ENCODE measurements around the gene OGDHL.
"Not testable (repeated sequence)": the region's sequence is repeated elsewhere in the genome, so short reads cannot be mapped to it uniquely, and the experiment has no call there.

OGDHL gene

DNA sequence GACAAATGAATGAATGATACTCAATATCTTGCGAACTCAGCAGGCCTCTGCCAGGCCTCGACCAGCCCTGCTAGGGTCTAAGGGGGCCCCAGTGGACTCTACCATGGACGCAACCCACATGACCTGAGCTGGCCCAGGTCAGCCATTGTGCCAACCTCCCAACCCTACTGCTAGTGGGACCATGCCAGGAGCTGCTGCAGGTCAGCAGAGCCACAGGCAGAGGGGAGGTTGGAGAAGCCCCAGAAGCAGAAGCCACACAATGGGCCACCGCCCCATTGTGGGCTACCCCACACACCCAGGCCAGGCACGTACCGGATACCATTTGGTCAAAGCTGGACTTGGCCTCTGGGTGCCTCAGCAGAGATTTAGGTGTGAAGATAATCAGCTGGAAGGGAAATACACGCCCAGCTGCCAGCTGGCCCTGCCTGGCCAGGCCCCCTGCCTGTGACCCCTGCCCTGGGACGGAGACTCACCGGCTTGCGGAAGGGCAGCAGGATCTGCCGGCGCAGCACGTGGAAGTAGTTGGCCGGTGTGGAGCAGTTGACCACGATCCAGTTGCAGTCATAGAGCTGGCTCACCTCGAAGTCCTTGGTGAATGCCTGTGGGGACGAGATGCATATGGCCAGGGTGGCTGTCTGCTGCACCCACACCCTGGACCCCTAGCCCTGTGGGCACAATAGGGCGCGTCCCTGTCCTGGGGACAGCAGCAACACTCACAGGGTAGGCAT, 24.5 kb downstream of the OGDHL start:
- no peak for DNase-seq

DNA sequence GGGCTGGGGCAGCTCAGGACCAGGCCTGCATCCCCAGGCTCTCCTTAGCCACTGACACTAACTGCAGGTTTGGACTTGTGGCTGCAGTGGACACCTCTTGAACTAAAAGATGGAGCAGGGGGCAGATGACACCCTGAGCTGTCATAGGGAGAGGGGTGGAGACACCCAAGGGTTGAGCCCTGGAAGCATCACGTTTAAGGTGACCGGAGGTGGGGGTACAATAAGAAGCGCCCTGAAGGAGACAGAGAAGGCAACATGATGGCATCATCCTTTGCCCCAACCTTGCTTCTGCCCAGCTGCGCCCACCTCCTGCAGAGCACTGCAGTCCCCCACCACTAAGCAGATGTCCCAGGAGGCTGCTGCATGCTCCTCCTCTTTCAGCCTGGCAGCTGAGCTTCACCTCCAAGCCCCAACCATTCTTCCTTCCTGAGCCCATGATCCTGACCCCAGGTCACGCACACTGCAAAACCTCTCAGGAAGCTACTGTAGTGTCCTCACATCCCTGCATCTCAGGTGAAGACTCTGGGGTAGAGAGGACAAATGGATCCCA, 25.5 kb downstream of the OGDHL start:
- DNase-seq: no peak

DNA sequence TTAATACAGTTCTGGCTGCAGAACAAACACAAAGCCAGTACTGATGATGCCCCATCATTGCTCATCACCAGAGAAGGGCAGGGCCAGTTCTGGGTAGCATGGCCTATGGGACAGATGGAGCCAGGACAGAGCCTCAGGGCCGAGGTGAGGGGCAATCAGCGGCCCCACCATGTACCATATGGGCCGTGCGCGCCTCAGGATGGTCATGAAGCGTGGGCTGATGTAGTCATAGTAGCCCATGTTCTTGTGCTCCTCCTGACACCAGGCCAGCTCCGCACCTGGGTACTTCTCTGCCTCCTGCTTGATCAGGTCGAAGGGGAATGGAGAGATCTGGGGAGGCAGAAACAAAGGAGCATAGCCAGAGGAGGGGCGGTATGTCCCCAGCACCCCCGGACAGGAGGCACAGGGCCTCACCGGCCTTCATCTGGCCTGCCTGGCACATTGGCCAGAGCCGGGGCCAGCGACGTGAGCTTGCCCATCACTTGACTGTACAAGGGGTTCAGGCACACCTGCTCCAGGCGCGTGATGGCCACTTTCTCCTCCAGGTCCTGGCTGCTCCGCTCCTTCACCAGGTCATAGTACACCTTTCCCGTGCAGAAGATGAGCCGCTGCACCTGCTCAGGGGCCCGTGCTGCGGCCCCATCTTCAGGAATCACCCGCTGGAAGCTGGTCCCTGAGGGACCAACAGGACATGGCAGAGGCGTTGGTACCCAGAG, 26.1 kb downstream of the OGDHL start:
- no peak for DNase-seq

DNA sequence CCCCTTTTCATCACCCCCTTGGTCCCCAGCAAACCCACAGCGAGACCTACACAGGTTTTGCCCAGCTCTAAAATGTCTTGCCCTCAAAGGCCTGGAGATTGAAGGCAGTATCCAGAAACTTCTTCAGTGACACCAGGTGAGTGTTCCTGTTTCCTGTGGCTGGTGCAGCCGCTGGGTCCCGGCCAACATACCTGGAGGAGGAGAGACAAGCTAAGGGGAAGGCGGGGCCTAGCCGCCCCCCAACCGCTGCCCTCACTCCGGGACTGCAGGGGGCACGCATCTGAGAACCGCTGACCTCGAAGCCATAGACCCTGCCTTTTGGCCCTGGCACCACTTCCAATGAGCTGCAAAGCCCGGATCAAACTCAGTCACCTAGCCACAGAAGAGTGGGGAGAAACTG, 27.0 kb downstream of the OGDHL start:
- no peak for DNase-seq

DNA sequence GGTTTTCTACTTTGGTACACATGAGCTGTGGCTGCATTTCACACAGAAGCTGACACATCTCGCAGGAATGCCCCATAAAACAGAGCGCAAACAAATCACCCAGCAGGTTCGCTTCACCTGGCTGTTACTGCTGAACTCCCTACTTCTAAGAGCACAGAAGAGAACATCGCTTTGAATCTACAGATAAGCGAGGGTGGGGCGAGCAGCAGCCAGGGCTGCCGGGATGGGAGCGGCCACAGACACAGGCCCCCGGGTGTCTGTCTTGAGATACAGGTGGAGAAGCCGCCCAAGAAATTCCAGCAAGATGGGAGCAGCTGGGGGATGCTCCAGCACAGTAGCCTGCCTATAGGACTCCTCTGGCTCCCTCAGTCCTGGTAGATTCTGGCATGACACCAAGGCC, 27.4 kb downstream of the OGDHL start:
- no peak for DNase-seq

DNA sequence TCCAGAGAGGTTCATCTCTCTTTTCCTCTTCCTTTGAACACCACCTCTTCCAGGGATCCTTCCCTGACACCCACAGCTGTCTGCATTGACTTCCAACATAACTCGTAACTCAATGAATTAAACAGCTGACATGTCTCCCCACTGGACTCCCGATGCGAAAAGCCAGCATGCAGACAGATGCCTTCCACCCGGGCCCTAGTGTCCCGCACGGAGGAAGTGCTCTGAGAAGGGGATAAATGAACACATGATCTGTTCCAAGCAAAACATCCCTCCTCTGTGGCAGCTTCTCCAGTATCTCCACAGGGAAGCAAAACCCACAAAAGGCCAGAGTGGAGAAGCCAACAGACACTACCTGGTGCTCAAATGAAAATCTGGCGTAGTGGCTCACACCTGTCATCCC, 28.3 kb downstream of the OGDHL start:
- no peak for DNase-seq

DNA sequence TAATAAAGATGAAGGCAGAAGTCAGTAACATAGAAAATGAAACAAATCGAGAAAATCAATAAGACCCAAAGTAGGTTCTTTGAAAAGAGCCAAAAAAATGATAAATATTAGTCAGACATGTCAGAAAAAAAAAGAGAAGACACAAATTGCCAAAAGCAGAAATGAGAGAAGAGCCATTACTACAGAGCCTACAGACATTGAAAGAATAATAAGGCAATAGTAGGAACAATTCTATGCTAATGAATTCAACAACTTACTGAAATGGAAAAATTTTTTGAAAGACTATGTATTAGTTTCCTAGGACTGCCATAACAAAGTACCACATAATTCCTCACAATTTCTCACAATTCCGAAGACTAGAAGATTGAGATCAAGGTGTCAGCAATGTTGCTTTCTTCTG, 35.5 kb downstream of the OGDHL start:
- no peak for DNase-seq

DNA sequence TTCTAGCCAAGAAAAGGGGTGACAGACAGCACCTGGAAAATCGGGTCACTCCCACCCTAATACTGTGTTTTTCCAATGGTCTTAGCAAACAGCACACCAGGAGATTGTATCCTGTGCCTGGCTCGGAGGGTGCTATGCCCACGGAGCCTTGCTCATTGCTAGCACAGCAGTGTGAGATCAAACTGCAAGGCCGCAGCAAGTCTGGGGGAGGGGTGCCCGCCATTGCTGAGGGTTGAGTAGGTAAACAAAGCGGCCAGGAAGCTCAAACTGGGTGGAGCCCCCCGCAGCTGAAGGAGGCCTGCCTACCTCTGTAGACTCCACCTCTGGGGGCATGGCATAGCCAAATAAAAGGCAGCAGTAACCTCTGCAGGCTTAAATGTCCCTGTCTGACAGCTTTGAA, 47.0 kb downstream of the OGDHL start:
- not testable (repeated sequence) for DNase-seq

DNA sequence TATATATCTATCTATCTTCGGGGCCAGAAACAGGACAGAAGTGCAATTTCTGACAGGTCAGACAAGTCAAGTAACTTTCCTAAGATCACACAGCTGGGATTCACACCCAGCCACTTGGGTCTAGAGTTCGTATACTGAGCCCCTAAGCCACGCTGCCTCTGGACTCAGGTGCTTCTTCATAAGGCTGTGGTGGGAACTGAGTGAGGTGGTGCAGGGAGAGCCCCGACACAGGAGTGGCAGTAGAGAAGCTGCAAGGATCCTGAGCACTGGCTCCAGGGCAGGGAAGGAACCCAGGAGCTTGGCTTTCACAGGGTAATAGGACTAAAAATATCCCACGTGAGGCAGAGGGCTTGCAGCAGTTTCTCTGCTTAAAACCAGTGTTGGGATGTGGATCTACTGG, 48.9 kb downstream of the OGDHL start:
- no peak for DNase-seq

DNA sequence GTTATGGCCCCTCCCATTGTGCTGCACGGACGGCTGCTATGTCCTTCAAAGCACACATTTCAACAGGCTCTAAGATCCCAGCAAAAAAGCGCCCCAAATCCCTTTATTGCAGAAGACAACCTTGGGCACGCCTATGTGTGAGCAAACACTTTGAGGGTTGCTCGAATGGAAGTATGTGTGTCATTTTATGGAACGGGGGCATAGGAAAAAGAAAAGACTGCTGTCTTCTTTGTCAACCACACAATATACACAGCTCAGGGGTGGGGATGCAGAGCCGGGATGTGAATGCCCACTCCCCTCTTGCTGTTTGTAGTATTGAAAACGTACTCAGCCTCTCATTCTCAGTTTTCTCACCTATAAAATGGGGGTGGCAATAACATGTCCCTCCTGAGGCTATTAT, 50.6 kb downstream of the OGDHL start:
- DNase-seq: no peak

DNA sequence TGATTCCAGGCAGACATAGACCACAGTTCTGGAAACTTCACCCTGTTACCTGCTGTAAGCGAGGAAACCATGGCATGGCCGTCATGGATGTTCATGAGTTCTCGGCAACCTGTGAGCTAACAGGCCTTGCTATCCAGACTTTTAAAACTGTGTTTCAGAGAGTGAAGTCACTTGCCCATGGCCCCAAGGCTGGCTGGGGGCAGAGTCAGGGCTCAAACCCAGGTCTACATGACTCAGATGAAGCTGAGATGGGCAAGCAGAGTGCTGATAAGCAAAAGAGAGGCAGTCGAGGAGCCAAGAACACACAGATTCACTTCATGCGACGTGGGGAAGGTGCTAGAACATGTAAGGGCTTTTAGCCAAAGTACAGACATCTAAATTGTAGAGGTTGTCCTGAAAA, 51.2 kb downstream of the OGDHL start:
- no peak for DNase-seq

DNA sequence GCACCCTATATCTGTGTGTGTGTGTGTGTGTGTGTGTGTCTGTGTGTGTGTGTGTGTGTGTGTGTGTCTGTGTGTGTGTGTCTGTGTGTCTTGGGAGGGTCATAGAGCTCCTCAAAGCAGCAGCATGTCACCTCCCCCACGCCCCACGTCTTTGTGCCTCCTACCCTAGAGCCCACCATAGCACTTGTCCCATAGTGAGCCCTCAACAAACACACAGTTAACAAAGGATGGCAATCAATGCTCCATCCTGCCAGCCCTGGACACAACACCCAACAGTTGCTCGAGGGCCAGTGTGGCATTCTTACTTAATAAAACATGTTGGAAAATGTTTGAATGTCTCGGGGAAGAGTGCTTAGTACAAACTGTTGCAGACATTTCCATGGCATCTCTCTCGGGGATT, 52.2 kb downstream of the OGDHL start:
- no peak for DNase-seq

DNA sequence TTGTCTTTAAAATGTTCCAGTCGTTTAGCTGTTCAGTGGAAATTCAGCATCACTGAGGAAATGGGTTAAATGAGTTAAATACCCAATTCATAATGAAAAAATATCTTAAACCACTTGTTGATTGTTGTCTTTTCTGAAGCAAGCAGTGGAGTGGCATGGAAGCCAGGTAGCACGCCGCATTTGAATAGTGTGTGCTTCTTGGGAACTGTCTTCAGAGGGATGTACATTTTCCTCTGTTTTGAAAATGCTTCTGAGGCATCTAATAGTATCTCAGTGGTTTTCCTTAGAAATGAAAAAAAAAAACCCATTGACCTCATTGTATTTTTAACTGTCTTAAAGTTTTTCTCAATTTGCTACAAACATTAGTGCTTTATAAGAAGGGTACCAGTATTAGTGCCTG, 54.5 kb downstream of the OGDHL start:
- no peak for DNase-seq

DNA sequence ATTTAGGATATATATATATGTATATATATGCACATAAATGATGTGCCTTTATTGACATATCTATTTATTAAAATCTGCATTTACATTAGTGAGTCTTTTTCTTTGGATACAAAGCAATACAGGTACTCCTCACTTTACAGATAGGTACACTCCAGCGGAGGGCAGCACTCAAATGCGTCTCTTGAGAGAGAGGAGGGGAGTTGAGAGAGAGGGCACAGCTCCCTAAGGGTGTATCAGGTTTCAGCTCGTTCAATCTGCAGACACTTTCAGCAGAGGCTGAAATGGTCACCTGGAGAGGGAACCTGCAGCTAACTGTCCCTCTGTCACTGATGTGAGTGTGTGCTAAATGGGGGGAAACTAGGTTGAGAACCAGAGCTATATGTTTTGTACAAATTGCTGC, 61.1 kb downstream of the OGDHL start:
- peak; percentile 72 for DNase-seq

DNA sequence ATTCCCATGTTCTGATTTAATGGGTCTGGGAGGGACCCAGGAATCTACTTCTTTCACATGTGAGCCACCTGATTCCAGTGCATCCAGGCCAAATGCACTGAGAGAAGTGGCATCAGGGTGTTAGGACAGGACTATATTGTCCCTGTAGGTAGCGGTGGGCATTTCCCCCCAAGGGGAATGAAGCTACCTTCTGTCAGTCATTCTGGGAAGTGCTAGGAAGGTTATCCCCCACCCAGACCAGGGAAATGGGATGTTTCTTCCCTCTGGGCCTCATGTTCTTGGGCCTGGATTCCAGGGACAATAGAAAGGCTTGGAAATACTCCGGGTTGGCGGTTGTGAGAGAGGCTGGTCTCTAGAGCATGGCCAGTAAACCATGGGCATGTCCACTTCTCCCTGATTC, 61.9 kb downstream of the OGDHL start:
- DNase-seq: no peak

DNA sequence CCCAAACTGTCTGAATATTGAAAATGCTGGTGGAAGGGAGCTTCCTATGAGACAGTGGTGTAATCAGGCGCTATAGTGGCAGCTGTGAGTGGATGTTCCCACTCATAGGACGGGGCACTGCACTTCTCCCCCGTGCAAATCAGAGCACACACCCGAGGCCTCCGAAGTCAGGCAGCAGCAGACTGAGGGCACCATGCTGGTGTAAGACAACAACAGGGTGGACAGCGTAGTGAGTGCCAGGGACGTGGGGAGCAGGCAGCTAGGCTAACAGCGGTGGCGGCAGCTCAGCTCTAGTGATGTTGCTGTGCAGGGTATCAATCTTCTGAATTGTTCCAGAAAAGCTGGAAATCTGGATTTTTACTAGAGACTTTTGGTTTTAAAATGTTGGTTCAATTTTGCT, 63.4 kb downstream of the OGDHL start:
- DNase-seq: no peak

DNA sequence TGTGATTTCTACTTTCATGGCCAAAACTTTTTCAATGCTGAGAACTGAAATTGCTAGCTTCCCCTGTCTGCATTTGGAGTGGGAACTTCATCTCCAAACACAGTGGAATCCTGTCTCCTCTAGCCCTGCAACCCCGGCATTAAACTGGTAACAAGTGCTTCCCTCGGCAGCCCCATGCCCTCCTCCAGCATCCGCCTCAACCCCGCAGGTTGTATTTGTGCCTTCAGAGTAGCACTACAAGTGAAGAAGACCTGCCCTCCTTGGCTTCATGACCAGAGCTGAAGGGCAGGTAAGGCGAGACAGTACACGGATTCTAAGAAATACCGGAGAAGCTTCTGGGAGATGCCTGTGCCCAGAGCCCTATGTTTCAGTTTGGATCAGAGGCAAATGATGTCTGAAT, 65.8 kb downstream of the OGDHL start:
- no peak for DNase-seq

DNA sequence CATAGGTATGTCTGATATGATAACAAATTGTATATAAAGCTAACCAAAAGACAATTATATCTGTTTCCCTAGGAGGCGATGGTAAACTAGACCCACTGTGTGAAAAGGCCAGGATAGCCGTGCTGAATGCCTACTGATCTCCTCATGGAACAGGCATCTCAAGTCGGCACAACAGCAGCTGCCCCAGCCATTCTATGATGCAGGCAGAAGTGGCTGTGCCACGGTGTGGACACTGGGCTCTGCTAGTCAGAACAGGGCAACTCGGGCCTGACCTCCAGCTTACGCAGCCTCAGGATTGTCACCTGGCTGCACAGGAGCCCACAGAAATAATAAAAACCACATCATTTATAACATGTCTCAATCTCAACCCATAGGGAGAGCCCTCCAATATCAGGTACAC, 67.7 kb downstream of the OGDHL start:
- no peak for DNase-seq

DNA sequence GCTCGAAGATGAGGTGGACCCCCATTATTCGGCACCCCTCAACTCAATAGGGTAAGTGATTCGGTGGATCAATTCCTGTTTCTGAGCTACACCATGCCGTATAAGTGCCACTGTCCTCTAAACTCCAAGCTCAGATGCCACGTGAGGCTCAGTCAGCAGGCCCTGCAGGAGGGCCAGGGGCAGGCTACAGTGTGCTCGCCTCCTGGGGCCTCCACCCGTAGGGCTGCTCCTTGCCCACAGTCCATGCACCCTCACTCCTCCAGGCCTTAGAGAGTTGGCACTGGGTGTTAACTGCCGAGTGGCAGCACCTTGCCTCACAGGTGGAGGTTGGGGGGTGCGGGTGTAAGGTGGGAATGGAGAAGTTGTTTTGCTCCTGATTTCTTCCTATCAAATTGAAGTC, 70.5 kb downstream of the OGDHL start:
- no peak for DNase-seq

DNA sequence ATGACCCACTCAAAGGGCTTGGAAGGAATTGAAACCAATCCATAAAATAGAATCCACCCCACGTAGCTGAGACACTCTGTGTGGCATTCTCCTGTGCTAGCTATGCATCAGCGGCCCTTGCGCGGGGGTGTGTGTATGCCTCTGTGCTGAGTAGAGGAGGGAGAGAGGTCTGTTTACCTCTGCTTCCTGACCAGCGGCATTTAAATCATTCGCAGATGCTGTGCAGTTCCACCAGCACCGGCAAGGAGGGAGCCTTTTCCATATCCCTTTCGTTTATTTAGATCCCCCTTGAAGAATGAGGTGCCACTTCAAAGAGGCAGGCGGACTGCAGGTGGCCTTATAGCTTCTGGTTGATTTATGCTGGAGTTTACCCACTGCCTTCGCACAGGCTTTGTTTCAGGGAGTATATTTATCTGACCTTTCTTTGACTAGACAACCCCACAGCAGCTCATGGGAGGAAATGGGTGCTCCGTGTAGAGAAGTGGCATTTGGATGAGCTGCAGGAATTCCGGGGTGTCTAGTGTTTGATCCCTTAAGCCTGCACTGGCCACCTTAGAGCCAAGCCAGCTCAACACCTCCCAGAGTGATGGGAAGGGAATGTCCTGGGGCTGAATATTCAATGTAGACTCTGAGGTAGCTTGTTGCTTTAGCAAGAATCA, 71.3 kb downstream of the OGDHL start:
- DNase-seq: peak; percentile 5

DNA sequence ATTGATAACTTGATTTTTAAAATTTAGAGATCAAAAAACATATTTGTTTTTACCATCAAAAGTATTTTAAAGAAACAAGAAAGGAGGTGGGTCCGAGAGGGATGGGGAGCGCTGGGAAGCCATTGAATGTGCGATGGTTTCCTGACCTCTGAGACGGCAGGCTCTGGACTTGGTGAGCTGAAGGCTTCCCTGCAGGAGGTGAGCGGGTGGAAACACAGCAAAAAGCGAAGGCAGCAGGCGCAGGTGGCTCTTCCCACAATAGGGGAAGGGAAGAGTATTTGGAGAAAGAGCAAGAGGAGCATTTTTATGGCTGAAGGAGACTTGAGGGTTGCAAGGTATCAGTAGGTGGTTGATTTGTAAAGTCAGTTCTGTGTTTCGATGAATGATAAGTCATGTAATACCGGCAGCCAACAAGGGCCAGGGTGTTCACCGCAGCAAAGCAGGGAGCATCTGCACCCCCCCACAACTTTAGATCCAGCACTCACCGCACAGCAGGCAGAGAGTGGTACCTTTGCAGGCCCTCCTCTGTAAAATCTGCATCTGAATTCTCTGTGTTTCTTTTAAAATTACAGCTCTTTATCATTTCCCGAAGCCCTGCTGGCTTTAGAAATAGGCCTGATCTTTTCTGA, 72.1 kb downstream of the OGDHL start:
- no peak for DNase-seq

DNA sequence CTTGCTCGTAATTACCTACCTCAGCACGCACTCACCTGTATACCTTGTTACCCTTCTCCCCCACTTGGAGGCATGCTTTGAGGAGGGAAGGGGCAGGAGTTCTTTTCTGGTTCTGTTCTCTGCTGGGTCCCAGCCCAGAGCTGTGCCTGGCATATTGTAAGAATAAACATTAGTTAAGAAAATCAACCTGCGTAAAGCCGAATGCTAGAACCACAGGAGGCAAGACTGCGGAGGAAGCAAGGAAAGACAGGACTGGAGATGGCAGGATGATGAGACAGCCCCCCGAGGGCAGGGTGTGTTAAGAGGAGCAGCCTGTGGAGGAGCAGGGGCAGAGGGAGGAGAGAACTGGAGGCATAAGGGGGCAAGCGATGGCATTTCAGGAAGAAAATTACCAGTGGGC, 73.2 kb downstream of the OGDHL start:
- DNase-seq: no peak

DNA sequence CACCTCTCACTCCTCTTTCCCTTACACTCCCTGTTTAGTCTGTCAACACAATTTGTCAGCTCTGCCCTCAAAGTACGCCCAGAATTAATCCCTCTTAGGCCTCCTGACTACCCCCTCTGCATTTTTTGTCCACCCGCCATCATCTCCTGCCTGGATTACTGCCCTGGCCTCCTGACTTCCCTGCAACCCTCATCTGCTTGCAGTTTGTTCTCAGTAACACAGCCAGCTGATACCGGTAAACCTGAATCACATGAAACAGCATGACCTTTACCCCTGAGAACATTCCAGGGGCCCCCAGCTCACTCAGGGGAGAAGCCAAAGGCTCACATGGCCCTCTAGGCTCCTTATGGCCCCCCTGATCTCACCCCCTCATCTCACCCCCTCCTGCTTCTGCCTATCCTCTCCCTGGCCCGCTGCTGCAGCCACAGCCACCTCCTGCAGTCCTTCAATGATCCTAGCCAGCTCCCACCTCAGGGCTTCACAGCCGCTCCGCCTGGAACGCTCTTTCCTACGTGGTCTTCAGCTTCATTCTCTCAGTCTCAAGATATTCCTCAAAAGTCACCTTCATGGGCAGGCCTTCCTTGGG, 73.8 kb downstream of the OGDHL start:
- DNase-seq: no peak
